ENCODE results near the gene KCNK6.

KCNK6 gene

DNA sequence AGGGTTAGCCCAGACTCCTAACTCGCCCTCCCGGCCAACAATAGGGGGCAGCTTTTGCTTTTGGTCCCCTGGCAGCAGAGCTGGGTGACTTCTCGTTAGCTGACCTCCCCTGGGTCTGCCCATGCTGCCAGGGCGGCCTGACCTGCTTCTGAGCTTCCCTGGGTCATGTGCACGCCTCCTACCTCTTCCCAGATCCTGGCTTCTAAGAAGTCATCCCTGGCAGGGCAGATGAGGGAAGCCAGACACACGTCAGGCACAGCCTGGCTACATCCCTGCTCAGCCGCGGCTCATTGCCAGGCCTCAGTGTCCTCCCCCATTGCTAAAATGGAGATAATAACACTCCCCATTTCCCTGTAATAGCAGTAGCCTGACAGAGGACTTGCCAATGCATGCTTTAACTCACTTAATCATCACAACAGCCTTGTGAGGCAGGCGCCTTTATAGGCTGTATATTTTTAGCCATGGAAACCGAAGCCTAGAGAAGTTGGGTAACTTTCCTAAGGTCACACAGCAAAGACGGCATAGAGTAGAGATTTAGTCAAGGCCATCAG lies 2.1 kb downstream of the KCNK6 start:
- Histone ChIP-seq H3K36me3 (ENCODE audit: control insufficient read depth in 4 of 4, insufficient read depth in 4 of 4, low read length in 3 of 4) (peaks cover 0 to 3% (median 0%) of the 10 kb centered on the region in 4 experiments), H3K9me3 (ENCODE audit: control extremely low read depth in 1 of 5, control insufficient read depth in 4 of 5, insufficient read depth in 2 of 5, low read depth in 1 of 5, low read length in 4 of 5) (no peaks in the 10 kb centered on the region), H3K4me3 (ENCODE audit: control insufficient read depth in 1 of 7, extremely low read depth in 1 of 7, insufficient read depth in 4 of 7, low read depth in 2 of 7, low read length in 6 of 7) (no peak overlapping the region), H3K27me3 (replicated peaks in 2 of 5; ENCODE audit: control insufficient read depth in 4 of 5, insufficient read depth in 5 of 5, low read length in 4 of 5) (no peaks in the 10 kb centered on the region), H3K27ac (ENCODE audit: insufficient read depth in 1 of 2, low read depth in 1 of 2, low read length in 2 of 2, poor library complexity in 1 of 2, severe bottlenecking in 2 of 2) (no peak overlapping the region), H3K4me1 (ENCODE audit: control extremely low read depth in 1 of 4, control insufficient read depth in 4 of 4, insufficient read depth in 4 of 4, low read length in 3 of 4) (peaks cover 0 to 42% (median 39%) of the 10 kb centered on the region in 4 experiments)
- DNase-seq, result no peak
- CTCF ChIA-PET, result interaction anchor here (1.1 to 1.3 kb wide), 2 partner anchors 10 to 70 kb away, joined by 4 to 6 read pairs; no protein-coding TSS in a partner anchor
- 89% methylated on average over 10 of the region's 11 CpGs for WGBS (ENCODE audit: insufficient coverage)
- POLR2A ChIA-PET, result no interaction called here

DNA sequence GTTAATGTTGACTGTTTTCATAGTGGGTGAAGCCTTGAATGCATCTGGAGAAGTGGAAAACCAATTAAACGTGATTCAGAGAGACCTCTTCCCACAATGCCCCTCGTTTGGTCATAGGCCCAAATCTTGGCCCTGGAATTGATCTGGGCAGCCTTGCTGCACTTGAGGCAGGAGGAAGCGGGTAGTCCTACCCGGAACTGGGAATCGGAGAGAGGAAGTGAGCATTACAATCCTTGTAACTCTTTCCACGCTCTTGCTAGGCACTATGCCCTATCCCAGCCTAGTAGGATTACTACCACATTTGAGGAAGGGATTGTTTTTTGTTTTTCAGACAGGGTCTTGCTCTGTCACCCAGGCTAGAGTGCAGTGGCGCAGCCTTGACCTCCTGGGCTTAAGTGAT lies 3.6 kb downstream of the KCNK6 start:
- ChIA-PET CTCF (no interaction called here), POLR2A (no interaction called here)
- Histone ChIP-seq H3K4me1 (ENCODE audit: control extremely low read depth in 1 of 4, control insufficient read depth in 4 of 4, insufficient read depth in 4 of 4, low read length in 3 of 4) (peaks cover 0 to 27% (median 24%) of the 10 kb centered on the region in 4 experiments), H3K27ac (ENCODE audit: insufficient read depth in 1 of 2, low read depth in 1 of 2, low read length in 2 of 2, poor library complexity in 1 of 2, severe bottlenecking in 2 of 2) (no peak overlapping the region), H3K9me3 (ENCODE audit: control extremely low read depth in 1 of 5, control insufficient read depth in 4 of 5, insufficient read depth in 2 of 5, low read depth in 1 of 5, low read length in 4 of 5) (no peaks in the 10 kb centered on the region), H3K36me3 (ENCODE audit: control insufficient read depth in 4 of 4, insufficient read depth in 4 of 4, low read length in 3 of 4) (peaks cover 0 to 9% (median 4%) of the 10 kb centered on the region in 4 experiments), H3K4me3 (ENCODE audit: control insufficient read depth in 1 of 7, extremely low read depth in 1 of 7, insufficient read depth in 4 of 7, low read depth in 2 of 7, low read length in 6 of 7) (no peak overlapping the region), H3K27me3 (replicated peaks in 2 of 5; ENCODE audit: control insufficient read depth in 4 of 5, insufficient read depth in 5 of 5, low read length in 4 of 5) (no peaks in the 10 kb centered on the region)
- WGBS (ENCODE audit: insufficient coverage), result 97% methylated on average over 6 of the region's 7 CpGs
- no peak for DNase-seq

DNA sequence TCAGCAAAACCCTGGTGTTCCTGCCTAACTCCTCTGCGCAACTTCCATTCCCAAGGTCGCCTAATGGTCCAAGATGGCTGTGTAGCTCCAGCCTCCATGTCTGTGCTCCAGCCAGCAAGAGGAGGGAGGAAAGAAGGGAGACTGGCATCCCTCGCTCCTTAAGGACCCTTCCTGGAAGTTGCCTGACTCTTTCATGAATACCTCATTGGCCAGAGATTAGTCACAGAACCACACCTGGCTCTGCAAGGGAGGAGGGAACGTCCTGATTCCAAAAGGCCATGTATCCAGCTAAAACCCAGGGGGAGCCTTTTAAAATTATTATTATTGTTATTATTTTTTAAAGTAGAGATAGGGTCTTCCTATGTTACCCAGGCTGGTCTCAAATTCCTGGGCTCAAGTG lies 4.8 kb downstream of the KCNK6 start:
- 100% methylated on average over 2 of the region's 4 CpGs for WGBS (ENCODE audit: insufficient coverage)
- Histone ChIP-seq H3K27me3 (replicated peaks in 2 of 5; ENCODE audit: control insufficient read depth in 4 of 5, insufficient read depth in 5 of 5, low read length in 4 of 5) (no peaks in the 10 kb centered on the region), H3K9me3 (ENCODE audit: control extremely low read depth in 1 of 5, control insufficient read depth in 4 of 5, insufficient read depth in 2 of 5, low read depth in 1 of 5, low read length in 4 of 5) (no peaks in the 10 kb centered on the region), H3K4me3 (ENCODE audit: control insufficient read depth in 1 of 7, extremely low read depth in 1 of 7, insufficient read depth in 4 of 7, low read depth in 2 of 7, low read length in 6 of 7) (no peak overlapping the region), H3K4me1 (ENCODE audit: control extremely low read depth in 1 of 4, control insufficient read depth in 4 of 4, insufficient read depth in 4 of 4, low read length in 3 of 4) (peaks cover 0 to 16% (median 13%) of the 10 kb centered on the region in 4 experiments), H3K36me3 (ENCODE audit: control insufficient read depth in 4 of 4, insufficient read depth in 4 of 4, low read length in 3 of 4) (peaks cover 0 to 12% (median 5%) of the 10 kb centered on the region in 4 experiments), H3K27ac (ENCODE audit: insufficient read depth in 1 of 2, low read depth in 1 of 2, low read length in 2 of 2, poor library complexity in 1 of 2, severe bottlenecking in 2 of 2) (no peak overlapping the region)
- ChIA-PET POLR2A (no interaction called here), CTCF (no interaction called here)
- no peak for DNase-seq

DNA sequence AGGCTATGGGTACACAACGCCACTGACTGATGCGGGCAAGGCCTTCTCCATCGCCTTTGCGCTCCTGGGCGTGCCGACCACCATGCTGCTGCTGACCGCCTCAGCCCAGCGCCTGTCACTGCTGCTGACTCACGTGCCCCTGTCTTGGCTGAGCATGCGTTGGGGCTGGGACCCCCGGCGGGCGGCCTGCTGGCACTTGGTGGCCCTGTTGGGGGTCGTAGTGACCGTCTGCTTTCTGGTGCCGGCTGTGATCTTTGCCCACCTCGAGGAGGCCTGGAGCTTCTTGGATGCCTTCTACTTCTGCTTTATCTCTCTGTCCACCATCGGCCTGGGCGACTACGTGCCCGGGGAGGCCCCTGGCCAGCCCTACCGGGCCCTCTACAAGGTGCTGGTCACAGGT lies 6.9 kb downstream of the KCNK6 start:
- POLR2A ChIA-PET, result no interaction called here
- Histone ChIP-seq H3K9me3 (ENCODE audit: control extremely low read depth in 1 of 5, control insufficient read depth in 4 of 5, insufficient read depth in 2 of 5, low read depth in 1 of 5, low read length in 4 of 5) (no peaks in the 10 kb centered on the region), H3K4me3 (ENCODE audit: control insufficient read depth in 1 of 7, extremely low read depth in 1 of 7, insufficient read depth in 4 of 7, low read depth in 2 of 7, low read length in 6 of 7) (no peak overlapping the region), H3K27ac (ENCODE audit: insufficient read depth in 1 of 2, low read depth in 1 of 2, low read length in 2 of 2, poor library complexity in 1 of 2, severe bottlenecking in 2 of 2) (no peak overlapping the region), H3K27me3 (replicated peaks in 2 of 5; ENCODE audit: control insufficient read depth in 4 of 5, insufficient read depth in 5 of 5, low read length in 4 of 5) (no peaks in the 10 kb centered on the region), H3K4me1 (ENCODE audit: control extremely low read depth in 1 of 4, control insufficient read depth in 4 of 4, insufficient read depth in 4 of 4, low read length in 3 of 4) (no peaks in the 10 kb centered on the region), H3K36me3 (ENCODE audit: control insufficient read depth in 4 of 4, insufficient read depth in 4 of 4, low read length in 3 of 4) (peaks cover 0 to 12% (median 5%) of the 10 kb centered on the region in 4 experiments)
- over 99% methylated on average over 22 of the region's 22 CpGs for WGBS (ENCODE audit: insufficient coverage)
- DNase-seq, result no peak
- CTCF ChIA-PET, result interaction anchor here (0.8 to 1.7 kb wide), 2 partner anchors 82 to 94 kb away, joined by 3 to 5 read pairs; no protein-coding TSS in a partner anchor

DNA sequence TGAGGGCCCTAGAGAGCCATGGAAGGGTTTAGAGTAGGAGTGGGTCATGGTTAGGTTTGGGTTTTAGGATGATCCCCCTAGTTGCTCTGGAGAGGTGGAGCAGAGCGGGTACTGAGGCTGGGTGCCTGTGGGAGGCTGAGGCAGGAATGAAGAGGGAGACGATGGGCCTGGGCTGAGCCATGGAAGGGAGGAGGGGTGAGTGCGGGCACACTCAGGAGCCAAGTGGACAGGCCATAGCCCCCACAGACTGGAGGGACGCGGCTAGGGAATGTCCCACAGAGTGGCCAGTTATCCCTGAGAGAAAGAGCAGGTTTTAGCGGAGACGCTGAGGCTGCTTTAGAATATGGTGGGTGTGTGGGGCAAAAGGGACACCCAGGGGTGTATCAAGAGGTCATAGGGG lies 10.0 kb downstream of the KCNK6 start:
- 100% methylated on average over 5 of the region's 7 CpGs for WGBS (ENCODE audit: insufficient coverage)
- ChIA-PET POLR2A (no interaction called here), CTCF (interaction anchor here (0.6 to 6.7 kb wide), 5 partner anchors 11 to 96 kb away, joined by 3 to 62 read pairs (median 3); partner anchors contain the start of gene KCNK6)
- DNase-seq, result no peak
- H3K4me1 ChIP-seq (ENCODE audit: control extremely low read depth in 1 of 4, control insufficient read depth in 4 of 4, insufficient read depth in 4 of 4, low read length in 3 of 4), result no peaks in the 10 kb centered on the region
- no peaks in the 10 kb centered on the region for H3K9me3 ChIP-seq (ENCODE audit: control extremely low read depth in 1 of 5, control insufficient read depth in 4 of 5, insufficient read depth in 2 of 5, low read depth in 1 of 5, low read length in 4 of 5)
- no peaks in the 10 kb centered on the region for H3K27me3 ChIP-seq (replicated peaks in 2 of 5; ENCODE audit: control insufficient read depth in 4 of 5, insufficient read depth in 5 of 5, low read length in 4 of 5)
- peaks cover 0 to 12% (median 5%) of the 10 kb centered on the region in 4 experiments for H3K36me3 ChIP-seq (ENCODE audit: control insufficient read depth in 4 of 4, insufficient read depth in 4 of 4, low read length in 3 of 4)
- H3K4me3 ChIP-seq (ENCODE audit: control insufficient read depth in 1 of 7, extremely low read depth in 1 of 7, insufficient read depth in 4 of 7, low read depth in 2 of 7, low read length in 6 of 7), result no peak overlapping the region
- no peak overlapping the region for H3K27ac ChIP-seq (ENCODE audit: insufficient read depth in 1 of 2, low read depth in 1 of 2, low read length in 2 of 2, poor library complexity in 1 of 2, severe bottlenecking in 2 of 2)

DNA sequence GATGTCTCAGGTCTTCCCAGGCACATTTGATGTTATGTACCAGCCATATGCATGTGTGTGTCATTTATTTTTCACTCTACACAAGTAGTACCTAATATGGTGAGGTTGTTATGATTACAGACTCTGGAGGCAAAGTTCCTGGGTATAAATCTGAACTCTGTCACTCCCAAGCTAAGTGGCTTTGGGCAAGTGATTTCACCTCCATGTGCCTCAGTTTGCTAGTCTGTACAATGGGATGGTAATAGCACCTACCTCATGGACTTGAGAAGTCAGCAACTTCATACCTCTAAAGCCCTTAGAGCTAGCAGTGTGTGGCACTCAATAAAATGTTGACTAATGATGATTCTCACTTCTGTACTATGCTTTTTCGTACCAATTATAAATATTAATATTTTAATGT lies 12.1 kb downstream of the KCNK6 start:
- POLR2A ChIA-PET, result no interaction called here
- H3K4me3 ChIP-seq (ENCODE audit: control insufficient read depth in 1 of 7, extremely low read depth in 1 of 7, insufficient read depth in 4 of 7, low read depth in 2 of 7, low read length in 6 of 7), result no peak overlapping the region
- no peaks in the 10 kb centered on the region for H3K9me3 ChIP-seq (ENCODE audit: control extremely low read depth in 1 of 5, control insufficient read depth in 4 of 5, insufficient read depth in 2 of 5, low read depth in 1 of 5, low read length in 4 of 5)
- WGBS (ENCODE audit: insufficient coverage), result no CpG with 5 or more reads among the region's 1 CpG
- CTCF ChIA-PET, result interaction anchor here (0.8 to 6.7 kb wide), 7 partner anchors 10 to 89 kb away, joined by 3 to 62 read pairs (median 5); partner anchors contain the start of gene PSMD8
- no peaks in the 10 kb centered on the region for H3K27me3 ChIP-seq (replicated peaks in 2 of 5; ENCODE audit: control insufficient read depth in 4 of 5, insufficient read depth in 5 of 5, low read length in 4 of 5)
- H3K27ac ChIP-seq (ENCODE audit: insufficient read depth in 1 of 2, low read depth in 1 of 2, low read length in 2 of 2, poor library complexity in 1 of 2, severe bottlenecking in 2 of 2), result no peak overlapping the region
- H3K36me3 ChIP-seq (ENCODE audit: control insufficient read depth in 4 of 4, insufficient read depth in 4 of 4, low read length in 3 of 4), result peaks cover 0 to 9% (median 5%) of the 10 kb centered on the region in 4 experiments
- peak in 1 of 3 donors; percentile 4 for DNase-seq
- H3K4me1 ChIP-seq (ENCODE audit: control extremely low read depth in 1 of 4, control insufficient read depth in 4 of 4, insufficient read depth in 4 of 4, low read length in 3 of 4), result peaks cover 0 to 8% (median 3%) of the 10 kb centered on the region in 4 experiments

DNA sequence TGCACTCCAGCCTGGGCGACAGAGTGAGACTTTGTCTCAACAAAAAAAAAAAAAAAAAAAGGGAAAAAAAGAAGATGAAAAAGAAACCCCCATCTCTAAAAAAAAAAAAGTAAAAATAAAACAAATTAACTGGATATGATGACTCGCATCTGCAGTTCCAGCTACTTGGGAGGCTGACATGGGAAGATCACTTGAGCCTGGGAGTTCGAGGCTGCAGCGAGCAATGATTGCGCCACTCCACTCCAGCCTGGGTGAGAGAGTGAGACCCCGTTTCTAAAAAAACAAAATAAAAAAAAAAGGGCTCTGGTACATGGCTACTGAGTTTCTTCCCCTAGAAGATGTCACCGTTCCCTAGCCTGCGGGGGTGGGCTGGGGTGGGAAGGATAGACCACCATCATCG lies 13.6 kb downstream of the KCNK6 start:
- H3K27me3 ChIP-seq (replicated peaks in 2 of 5; ENCODE audit: control insufficient read depth in 4 of 5, insufficient read depth in 5 of 5, low read length in 4 of 5), result no peaks in the 10 kb centered on the region
- H3K36me3 ChIP-seq (ENCODE audit: control insufficient read depth in 4 of 4, insufficient read depth in 4 of 4, low read length in 3 of 4), result peaks cover 0 to 3% (median under 1%) of the 10 kb centered on the region in 4 experiments
- no peaks in the 10 kb centered on the region for H3K9me3 ChIP-seq (ENCODE audit: control extremely low read depth in 1 of 5, control insufficient read depth in 4 of 5, insufficient read depth in 2 of 5, low read depth in 1 of 5, low read length in 4 of 5)
- POLR2A ChIA-PET, result interaction anchor here (0.6 kb wide), 1 partner anchor 241 kb away, joined by 3 read pairs; no protein-coding TSS in a partner anchor
- CTCF ChIA-PET, result interaction anchor here (1.1 to 6.7 kb wide), 4 partner anchors 13 to 90 kb away, joined by 3 to 62 read pairs (median 5); partner anchors contain the start of genes KCNK6 and PSMD8
- H3K27ac ChIP-seq (ENCODE audit: insufficient read depth in 1 of 2, low read depth in 1 of 2, low read length in 2 of 2, poor library complexity in 1 of 2, severe bottlenecking in 2 of 2), result no peak overlapping the region
- peaks cover 0 to 15% (median 9%) of the 10 kb centered on the region in 4 experiments for H3K4me1 ChIP-seq (ENCODE audit: control extremely low read depth in 1 of 4, control insufficient read depth in 4 of 4, insufficient read depth in 4 of 4, low read length in 3 of 4)
- 100% methylated on average over 7 of the region's 9 CpGs for WGBS (ENCODE audit: insufficient coverage)
- no peak overlapping the region for H3K4me3 ChIP-seq (ENCODE audit: control insufficient read depth in 1 of 7, extremely low read depth in 1 of 7, insufficient read depth in 4 of 7, low read depth in 2 of 7, low read length in 6 of 7)
- no peak for DNase-seq
